Ovary (tissue), 9 donors: ENCODE results near the gene PFKL. TPM values are rescaled to one million over a fixed set of nuclear protein-coding genes. Genes with fewer than 3 reads are reported as not detected.

ENCODE experiments used
- DNase-seq, 5 donors: peaks; one replicate each; pipeline ENCODE4 v3.0.0-alpha.2; 2019 to 2020
- H3K27ac ChIP-seq, 2 donors: fragments of 200-600 bp; one replicate each; pipeline versions ENCODE4 v1.5.1 to v1.8.0; 2019 to 2022
- H3K27me3 ChIP-seq: fragments of 200-600 bp; one replicate; pipeline ENCODE4 v1.8.0; 2022
- H3K36me3 ChIP-seq: fragments of 200-600 bp; sonication (generic); one replicate; pipeline ENCODE4 v1.5.1; 2019
- H3K4me1 ChIP-seq: one replicate; pipeline ENCODE4 v1.8.1; 2013; ENCODE audit warnings: mild to moderate bottlenecking, moderate library complexity; ENCODE audit not compliant: insufficient read depth
- H3K4me3 ChIP-seq: fragments of 200-600 bp; sonication (generic); one replicate; pipeline ENCODE4 v1.5.1; 2017
- H3K9me3 ChIP-seq, 2 donors: fragments of 200-600 bp in 1 of 2; sonication (generic) in 1 of 2; one replicate each; pipeline versions ENCODE4 v1.5.1 to v1.8.1; 2013 to 2019; ENCODE audit warnings: mild to moderate bottlenecking in 1 of 2, moderate library complexity in 1 of 2
- EP300 ChIP-seq: sonication (generic); formaldehyde crosslinking; IDR thresholded peaks from one replicate; pipeline ENCODE4 v1.6.1; 2017; ENCODE audit warnings: antibody characterized with exemption
- POLR2A ChIP-seq: fragments of 450-650 bp; IDR thresholded peaks from one replicate; pipeline ENCODE4 v1.6.1; 2017; ENCODE audit warnings: antibody characterized with exemption, mild to moderate bottlenecking, moderate library complexity
- WGBS, 3 donors: extraction: QIAGEN DNeasy Blood & Tissue Kit in 1 of 3; methylation state at CpG; one replicate each; pipeline versions ENCODE4 v1.1.5 to v1.1.7; 2013 to 2017; 5-methylcytosine and 5-hydroxymethylcytosine counted together
- intact Hi-C, 4 donors: fragments of 100-400 bp; cut with DNase I; formaldehyde crosslinking; loops; one replicate each; pipeline versions ENCODE4 v1.11.0 to v1.15.1; 2022 to 2023
- polyA plus RNA-seq, 2 donors: library from polyadenylated mRNA; stranded (reverse); fragments of 200-250 nt in 1 of 2; fragments of 350-450 nt in 1 of 2; fragmentation: Illumina TruSeq in 1 of 2; extraction: RNeasy Lipid Tissue Mini Kit (QIAGEN cat#74804) in 1 of 2; gene quantifications; one replicate each; pipeline ENCODE4 v1.2.3, GENCODE V29; 2013 to 2014
- total RNA-seq, 7 donors: library from RNA; depleted of rRNA in 2 of 7; stranded (reverse); fragments of >200 nt in 2 of 7; fragmentation: NEBNext Ultra II Directional in 3 of 7; extraction: Animal tissue kit (Norgen Biotek cat#: 25700) in 3 of 7; gene quantifications; one replicate each; pipeline versions ENCODE4 v1.1.0 to v1.2.4, GENCODE V29; 2016 to 2023
- TF ChIP-seq, protein P1 (sequence below), 3 donors: fragments of 450-650 bp in 2 of 3; fragments of 200-600 bp in 1 of 3; IDR thresholded peaks; one replicate each; pipeline versions ENCODE4 v1.5.1 to v1.8.0; 2016 to 2022; ENCODE audit warnings: antibody characterized with exemption in 3 of 3, mild to moderate bottlenecking in 1 of 3
- donor health status: DM: no; HTN: no; CAD: no; lungs with moderate emphysema.
- donor health status: DM: no; HTN: no; CAD: no.
- donor health status: Bipolar disorder and iron deficiency.
- donor health status: DM: yes; HTN: yes; CAD: no.
- donor health status: DM: no; HTN: no; CAD: no.
- donor health status: DM: yes; HTN: yes; CAD: no.

The PFKL gene
- total and polyA plus RNA-seq, 9 donors: 12.6 to 104 (median 81.8) TPM

DNA sequence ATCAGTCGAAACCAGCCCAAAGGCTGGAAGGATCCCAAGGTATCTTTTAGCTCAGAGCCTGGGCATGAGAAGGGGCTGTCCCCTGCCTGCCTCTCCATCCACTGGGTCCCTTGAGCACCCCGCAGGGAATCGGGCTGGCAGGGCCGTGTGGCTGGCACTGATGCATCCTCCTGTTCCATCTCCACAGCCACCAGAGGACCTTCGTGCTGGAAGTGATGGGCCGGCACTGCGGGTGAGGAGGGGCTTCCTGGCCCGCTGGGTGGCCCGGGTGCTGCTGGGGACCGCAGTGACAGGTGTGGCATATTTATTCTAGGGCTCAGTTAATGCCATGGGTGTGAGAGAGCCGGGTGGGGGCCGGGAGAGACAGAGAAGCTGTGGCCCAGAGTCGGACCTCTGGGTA is 13.6 kb downstream of the PFKL start:
- Histone ChIP-seq H3K9me3 (no peaks in the 10 kb centered on the region), H3K27me3 (no peaks in the 10 kb centered on the region), H3K27ac (no peak overlapping the region), H3K4me1 (no peaks in the 10 kb centered on the region), H3K36me3 (no peaks in the 10 kb centered on the region), H3K4me3 (no peak overlapping the region)
- TF ChIP-seq, protein P1, sequence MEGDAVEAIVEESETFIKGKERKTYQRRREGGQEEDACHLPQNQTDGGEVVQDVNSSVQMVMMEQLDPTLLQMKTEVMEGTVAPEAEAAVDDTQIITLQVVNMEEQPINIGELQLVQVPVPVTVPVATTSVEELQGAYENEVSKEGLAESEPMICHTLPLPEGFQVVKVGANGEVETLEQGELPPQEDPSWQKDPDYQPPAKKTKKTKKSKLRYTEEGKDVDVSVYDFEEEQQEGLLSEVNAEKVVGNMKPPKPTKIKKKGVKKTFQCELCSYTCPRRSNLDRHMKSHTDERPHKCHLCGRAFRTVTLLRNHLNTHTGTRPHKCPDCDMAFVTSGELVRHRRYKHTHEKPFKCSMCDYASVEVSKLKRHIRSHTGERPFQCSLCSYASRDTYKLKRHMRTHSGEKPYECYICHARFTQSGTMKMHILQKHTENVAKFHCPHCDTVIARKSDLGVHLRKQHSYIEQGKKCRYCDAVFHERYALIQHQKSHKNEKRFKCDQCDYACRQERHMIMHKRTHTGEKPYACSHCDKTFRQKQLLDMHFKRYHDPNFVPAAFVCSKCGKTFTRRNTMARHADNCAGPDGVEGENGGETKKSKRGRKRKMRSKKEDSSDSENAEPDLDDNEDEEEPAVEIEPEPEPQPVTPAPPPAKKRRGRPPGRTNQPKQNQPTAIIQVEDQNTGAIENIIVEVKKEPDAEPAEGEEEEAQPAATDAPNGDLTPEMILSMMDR (IDR thresholded peaks at IDR 0.05): no peak
- TF ChIP-seq EP300 (no peak), POLR2A (no peak)
- 88 to 89% (median 89%) methylated on average over 12 to 13 of the region's 13 CpGs for WGBS, 3 donors
- intact Hi-C loops: no loop called here
- DNase-seq: no peak

DNA sequence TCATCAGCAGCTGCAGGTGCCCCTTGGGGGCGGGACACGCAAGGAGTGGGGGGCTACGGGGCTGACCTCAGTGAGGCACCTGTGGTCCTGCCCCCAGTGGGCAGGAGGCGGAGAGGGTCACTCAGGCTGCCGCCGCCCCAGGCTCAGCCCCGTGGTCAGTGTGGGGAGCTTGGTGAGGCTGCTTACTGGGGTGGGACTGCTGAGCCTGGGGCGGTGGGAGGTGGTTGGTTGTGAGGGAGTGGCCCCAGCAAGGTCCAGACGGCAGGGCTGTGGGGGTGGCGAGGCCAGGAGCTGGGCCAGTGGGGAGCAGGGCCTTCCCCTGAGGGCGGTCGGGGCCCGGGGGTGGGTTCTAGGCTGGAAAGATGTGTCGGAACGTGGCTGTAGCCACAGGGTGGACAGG is 14.3 kb downstream of the PFKL start:
- intact Hi-C loops: no loop called here
- no peak for DNase-seq
- no peak overlapping the region for H3K4me3 ChIP-seq
- H3K27ac ChIP-seq: no peak overlapping the region
- H3K4me1 ChIP-seq: no peaks in the 10 kb centered on the region
- no peak for TF ChIP-seq EP300
- TF ChIP-seq, protein P1 (IDR thresholded peaks at IDR 0.05): no peak
- TF ChIP-seq POLR2A: no peak
- 86 to 91% (median 88%) methylated on average over 15 of the region's 15 CpGs for WGBS, 3 donors
- H3K27me3 ChIP-seq: no peaks in the 10 kb centered on the region
- no peaks in the 10 kb centered on the region for H3K9me3 ChIP-seq
- H3K36me3 ChIP-seq: no peaks in the 10 kb centered on the region

DNA sequence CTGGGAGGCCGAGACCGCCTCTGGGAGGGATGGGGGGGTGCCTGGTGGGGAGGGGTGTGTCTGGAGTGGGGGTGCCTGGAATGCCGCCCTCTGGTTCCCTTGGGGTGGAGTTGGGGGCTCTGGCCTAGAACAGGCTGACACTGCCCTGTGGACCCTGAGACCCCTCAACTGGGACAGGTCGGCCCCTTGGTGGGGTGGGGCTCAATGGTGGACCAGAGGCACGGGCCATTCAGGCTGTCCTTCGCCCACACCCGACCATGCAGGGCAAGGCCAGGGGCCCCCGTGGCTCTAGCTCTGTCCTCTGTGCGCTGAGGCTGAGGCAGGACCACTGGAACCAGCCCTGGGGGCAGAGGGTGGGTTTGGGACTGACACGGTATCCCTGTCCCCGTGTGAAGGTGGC is 14.7 kb downstream of the PFKL start:
- 87 to 93% (median 89%) methylated on average over 11 of the region's 11 CpGs for WGBS, 3 donors
- DNase-seq: no peak
- no peak overlapping the region for H3K27ac ChIP-seq

DNA sequence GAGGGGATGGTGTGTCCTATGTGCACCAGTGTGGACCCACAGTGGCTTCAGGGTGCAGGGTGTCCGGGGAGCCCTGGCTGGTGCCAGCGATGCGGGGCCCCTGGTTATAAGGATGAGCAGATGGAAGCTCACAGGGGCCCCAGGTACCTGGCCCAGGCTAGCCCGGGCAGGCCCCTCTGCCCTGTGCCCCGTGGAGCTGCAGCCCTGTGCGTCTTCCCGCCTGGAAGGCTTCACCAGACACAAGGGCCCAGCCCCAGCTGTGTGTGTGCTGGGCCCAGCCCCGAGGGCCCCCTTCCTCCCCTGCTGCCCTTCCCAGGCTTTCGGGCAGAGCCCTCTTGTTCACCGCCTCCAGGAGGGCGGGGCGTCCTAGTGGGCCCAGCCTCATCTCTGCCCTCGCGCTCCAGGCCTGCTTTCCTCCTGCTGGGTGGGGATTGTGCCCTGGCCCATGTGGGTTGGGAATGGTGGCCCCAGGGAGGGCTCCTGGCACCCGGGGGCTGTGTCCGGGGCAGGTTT is 15.9 kb downstream of the PFKL start:
- no peaks in the 10 kb centered on the region for H3K27me3 ChIP-seq
- no peaks in the 10 kb centered on the region for H3K36me3 ChIP-seq
- H3K9me3 ChIP-seq: no peaks in the 10 kb centered on the region
- WGBS, 3 donors: 86 to 95% (median 93%) methylated on average over 13 to 16 of the region's 16 CpGs
- no peak overlapping the region for H3K27ac ChIP-seq
- TF ChIP-seq POLR2A: no peak
- DNase-seq: no peak
- H3K4me3 ChIP-seq: no peak overlapping the region
- no peaks in the 10 kb centered on the region for H3K4me1 ChIP-seq
- intact Hi-C loops: no loop called here

More for the DNA sequence above, 14.7 kb downstream of the PFKL start:
- intact Hi-C loops: no loop called here
- H3K4me1 ChIP-seq: no peaks in the 10 kb centered on the region
- H3K27me3 ChIP-seq: no peaks in the 10 kb centered on the region
- H3K36me3 ChIP-seq: no peaks in the 10 kb centered on the region
- H3K9me3 ChIP-seq: no peaks in the 10 kb centered on the region
- TF ChIP-seq, protein P1 (IDR thresholded peaks at IDR 0.05): no peak
- no peak overlapping the region for H3K4me3 ChIP-seq

DNA sequence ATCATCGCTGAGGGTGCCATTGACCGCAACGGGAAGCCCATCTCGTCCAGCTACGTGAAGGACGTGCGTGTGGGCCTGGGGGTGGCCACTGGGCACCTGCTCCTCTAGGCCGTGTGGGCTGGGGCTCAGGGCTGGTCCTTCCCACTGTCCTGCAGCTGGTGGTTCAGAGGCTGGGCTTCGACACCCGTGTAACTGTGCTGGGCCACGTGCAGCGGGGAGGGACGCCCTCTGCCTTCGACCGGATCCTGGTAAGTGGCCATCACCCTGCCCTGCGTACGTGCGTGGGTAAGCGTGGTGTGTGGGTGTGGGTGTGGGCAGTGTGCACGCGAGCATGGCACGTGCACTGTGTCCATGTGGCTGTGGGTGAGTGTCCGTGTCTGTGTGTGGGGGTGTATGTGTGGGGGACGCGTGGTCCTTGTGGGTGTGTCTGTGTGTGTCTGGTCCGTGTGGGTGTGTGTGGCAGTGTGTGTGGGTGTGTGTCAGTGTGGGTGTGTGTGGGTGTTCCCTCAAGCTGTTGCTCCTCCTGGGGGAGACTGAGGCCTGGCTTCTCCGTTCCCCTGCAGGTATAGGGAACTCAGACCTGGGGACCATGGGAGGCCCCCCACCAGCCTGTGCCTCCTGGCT is 16.5 kb downstream of the PFKL start:
- Histone ChIP-seq H3K27ac (no peak overlapping the region), H3K4me3 (no peak overlapping the region), H3K27me3 (no peaks in the 10 kb centered on the region), H3K4me1 (no peaks in the 10 kb centered on the region), H3K9me3 (no peaks in the 10 kb centered on the region), H3K36me3 (no peaks in the 10 kb centered on the region)
- 80 to 87% (median 84%) methylated on average over 27 of the region's 27 CpGs for WGBS, 3 donors
- TF ChIP-seq, protein P1 (IDR thresholded peaks at IDR 0.05): no peak
- TF ChIP-seq POLR2A (no peak), EP300 (no peak)
- no peak for DNase-seq
- intact Hi-C loops: no loop called here
